Cardiac fibroblast (primary cell): ENCODE data around the gene SF3B2.

Experiments used
- DNase-seq, 2 donors: peaks; one replicate each; pipeline versions ENCODE4 v3.0.0 to v3.0.0-alpha.2; 2010; ENCODE audit warnings: low read depth in 2 of 2
- H3K4me3 ChIP-seq, 2 donors: replicated peaks in 1 of 2; 1 replicate in 1 of 2; 2 replicates in 1 of 2; pipeline ENCODE4 v1.5.1; 2011; ENCODE audit warnings: low read depth in 2 of 2, low read length in 2 of 2, mild to moderate bottlenecking in 2 of 2, moderate library complexity in 1 of 2
- CTCF ChIP-seq: IDR thresholded peaks from one replicate; pipeline ENCODE4 v1.5.1; 2011; ENCODE audit warnings: low read depth, mild to moderate bottlenecking, low read length, inconsistent platforms

The SF3B2 gene

DNA sequence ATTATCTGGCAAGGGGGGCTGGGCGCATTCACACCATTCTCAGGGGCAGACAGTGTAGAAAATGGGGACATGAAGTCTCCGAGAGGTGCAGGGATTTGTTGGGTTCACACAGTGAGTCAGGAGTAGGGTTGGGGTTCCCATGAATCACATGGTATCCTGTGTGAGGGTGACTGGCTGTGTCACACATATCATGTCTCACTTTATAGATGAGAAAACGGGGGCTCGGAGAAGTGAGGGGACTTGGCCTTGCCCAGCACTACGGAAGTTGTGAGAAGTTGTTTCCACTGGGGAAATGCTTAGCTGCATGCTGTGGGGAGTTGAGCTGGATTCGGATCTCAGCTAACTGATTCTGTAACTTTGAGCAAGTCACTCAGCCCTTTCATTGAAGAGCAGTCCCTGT lies 7.4 kb upstream of the SF3B2 start:
- TF ChIP-seq CTCF, result no peak
- no peak for DNase-seq
- no peak overlapping the region for H3K4me3 ChIP-seq

GRCh38 chr11:66045177-66045639 lies 7.0 kb upstream of the SF3B2 start:
- TF ChIP-seq CTCF, result peak; percentile 91
- H3K4me3 ChIP-seq, result no peak overlapping the region
- peak; percentile 80 to 83 for DNase-seq

DNA sequence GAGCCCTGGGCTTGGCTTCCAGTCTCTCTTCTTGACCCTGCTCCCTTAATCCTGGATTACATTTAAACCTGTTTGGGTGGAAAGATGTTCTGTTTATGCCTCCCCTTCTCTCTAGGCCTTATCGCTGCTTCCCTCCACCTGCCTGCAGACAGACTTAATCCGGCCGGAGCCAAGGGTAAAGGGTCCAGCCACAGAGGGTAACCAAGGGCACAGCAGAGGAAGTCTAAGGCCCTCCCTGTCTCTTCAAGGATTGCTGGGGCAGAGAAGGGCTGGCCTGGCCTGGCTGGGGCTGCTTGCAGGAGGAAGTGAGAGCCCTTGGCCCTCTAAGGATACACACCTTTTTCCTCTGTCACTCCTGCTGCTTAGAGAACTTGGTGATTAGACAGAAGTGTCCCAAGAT lies 5.3 kb upstream of the SF3B2 start:
- no peak overlapping the region for H3K4me3 ChIP-seq
- DNase-seq, result no peak
- TF ChIP-seq CTCF, result no peak

DNA sequence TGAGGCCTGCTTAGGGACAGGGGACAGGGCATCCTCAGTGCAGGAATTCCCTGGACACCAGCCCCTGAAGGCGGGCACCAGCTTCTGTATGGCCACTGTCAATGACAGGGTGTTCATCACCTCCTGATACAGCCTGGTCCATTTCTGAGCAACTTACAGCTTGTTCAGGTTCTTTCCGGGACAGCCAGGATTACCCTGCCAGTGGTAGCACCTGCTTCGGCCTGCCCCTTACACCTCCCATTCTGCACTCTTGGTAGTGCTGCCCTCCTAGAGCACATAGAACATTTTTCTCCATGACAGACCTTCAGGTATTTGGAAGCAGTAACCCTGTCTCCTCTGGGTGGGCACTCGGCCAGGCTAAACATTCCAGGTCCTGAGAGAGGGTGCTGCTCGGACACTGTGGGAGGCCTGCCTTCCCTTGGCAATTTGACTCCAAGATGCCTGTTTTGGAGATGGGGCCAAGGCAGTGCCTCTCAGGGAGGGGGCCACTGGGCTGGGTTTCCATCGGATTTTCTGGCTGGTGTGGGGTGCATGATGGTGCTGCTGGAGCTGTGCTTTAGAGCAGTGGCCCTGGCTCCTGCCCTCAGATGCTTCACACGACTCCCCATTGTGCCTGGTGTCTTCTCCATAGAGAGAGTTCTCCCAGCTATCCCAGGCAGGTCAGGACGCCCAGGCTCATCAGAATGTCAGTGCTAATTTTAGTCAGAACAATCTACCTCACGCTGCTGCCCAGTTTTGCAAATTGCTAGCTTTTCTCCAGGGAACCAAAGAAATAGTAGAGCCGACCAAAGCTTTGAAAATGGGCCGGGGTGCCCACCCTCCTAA lies 4.4 kb upstream of the SF3B2 start:
- DNase-seq, result no peak
- no peak for TF ChIP-seq CTCF

GRCh38 chr11:66048547-66049323 lies 3.4 kb upstream of the SF3B2 start, which contains the start of gene GAL3ST3:
GAL3ST3 (minus strand) TSS chr11:66049161; CDS start chr11:66045415, 3,746 bp downstream.
- no peak for TF ChIP-seq CTCF
- no peak within 1 kb of the TSS for H3K4me3 ChIP-seq
- DNase-seq, result no peak

More for the DNA sequence above, 4.4 kb upstream of the SF3B2 start:
- H3K4me3 ChIP-seq, result no peak overlapping the region

DNA sequence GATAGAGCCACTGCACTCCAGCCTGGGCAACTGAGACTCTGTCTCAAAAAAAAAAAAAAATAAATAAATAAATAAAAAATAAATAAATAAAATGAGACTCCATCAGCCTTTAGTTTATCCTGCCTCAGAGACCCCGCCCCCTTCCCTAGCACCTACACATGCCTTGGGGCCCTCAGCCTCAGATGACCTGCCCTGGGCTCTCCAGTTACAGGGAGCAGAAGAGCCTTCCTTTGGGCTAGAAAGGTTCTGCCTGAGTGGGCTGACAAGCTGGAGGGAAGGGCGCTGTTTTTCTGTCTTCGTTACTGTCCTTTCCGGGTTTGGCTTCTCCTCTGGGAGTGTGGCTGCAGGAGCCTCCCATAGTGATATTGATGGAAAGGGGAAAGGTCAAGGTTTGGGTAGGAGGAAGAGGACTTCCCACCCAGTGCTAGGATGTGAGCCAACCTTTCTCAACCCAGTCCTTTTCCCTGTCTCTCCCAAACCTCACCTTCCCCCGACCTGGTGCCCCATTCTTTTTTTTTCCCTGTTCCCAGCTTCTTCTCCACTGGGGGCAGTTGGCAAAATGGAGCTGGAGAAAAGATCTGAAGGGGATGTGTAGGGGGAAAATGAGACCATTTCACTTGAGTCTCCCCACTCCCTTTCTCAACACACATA lies 1.5 kb upstream of the SF3B2 start:
- no peak for TF ChIP-seq CTCF
- no peak overlapping the region for H3K4me3 ChIP-seq
- DNase-seq, result no peak
